ENCODE measurements around the gene GPR149.

- TF ChIP-seq POLR2A (IDR thresholded peaks at IDR 0.05; ENCODE audit: extremely low read depth, insufficient read length) (no peak), CTCF (IDR thresholded peaks at IDR 0.05; ENCODE audit: low read depth, low read length) (no peak)
These were observed 95.0 kb downstream of the GPR149 start for GRCh38 chr3:154334973-154335420.
